GM23338 (cell line): ENCODE measurements around the gene MAP1LC3A. TPM values are rescaled to one million over a fixed set of nuclear protein-coding genes. Genes with fewer than 3 reads are reported as not detected.

Experiments
- ATAC-seq: fragments of 200-7000 bp; cut with Tn5 transposase; 3 replicates; pipeline ENCODE4 v1.9.1; 2020
- DNase-seq: peaks from one replicate; pipeline ENCODE4 v3.0.0-alpha.2; 2015; ENCODE audit warnings: low spot score
- H2AFZ ChIP-seq: fragments of 200-600 bp; sonication (generic); 2 replicates; pipeline ENCODE4 v1.8.0; 2016; ENCODE audit warnings: antibody characterized with exemption, mild to moderate bottlenecking, moderate library complexity
- H3F3A ChIP-seq: fragments of 200-600 bp; sonication (generic); replicated peaks from 2 replicates; pipeline ENCODE4 v1.8.0; 2017; ENCODE audit warnings: antibody characterized with exemption, mixed run types, low read depth
- H3K27ac ChIP-seq: fragments of 200-600 bp; sonication (generic); 2 replicates; pipeline ENCODE4 v1.6.1; 2016; ENCODE audit warnings: low read depth
- H3K27me3 ChIP-seq: fragments of 200-600 bp; sonication (generic); 2 replicates; pipeline ENCODE4 v1.8.0; 2016; ENCODE audit warnings: mild to moderate bottlenecking, mixed run types, moderate library complexity; ENCODE audit not compliant: insufficient read depth
- H3K36me3 ChIP-seq: fragments of 200-600 bp; sonication (generic); 2 replicates; pipeline ENCODE4 v1.8.0; 2016; ENCODE audit warnings: mild to moderate bottlenecking; ENCODE audit not compliant: insufficient read depth
- H3K4me1 ChIP-seq: fragments of 200-600 bp; sonication (generic); 2 replicates; pipeline ENCODE4 v1.8.0; 2016; ENCODE audit warnings: mild to moderate bottlenecking, moderate library complexity; ENCODE audit not compliant: insufficient read depth
- H3K4me2 ChIP-seq: fragments of 200-600 bp; sonication (generic); 2 replicates; pipeline ENCODE4 v1.7.1; 2017; ENCODE audit warnings: mixed run types
- H3K4me3 ChIP-seq: fragments of 200-600 bp; sonication (generic); 2 replicates; pipeline ENCODE4 v1.6.1; 2016; ENCODE audit warnings: mixed run types
- H3K79me2 ChIP-seq: fragments of 200-600 bp; sonication (generic); replicated peaks from 2 replicates; pipeline ENCODE4 v1.8.0; 2017; ENCODE audit warnings: mild to moderate bottlenecking; ENCODE audit not compliant: insufficient read depth
- H3K9me2 ChIP-seq: fragments of 200-600 bp; sonication (generic); 2 replicates; pipeline ENCODE4 v1.8.0; 2017; ENCODE audit not compliant: insufficient read depth
- H4K20me1 ChIP-seq: fragments of 200-600 bp; sonication (generic); replicated peaks from 2 replicates; pipeline ENCODE4 v1.8.0; 2017; ENCODE audit warnings: mild to moderate bottlenecking; ENCODE audit not compliant: insufficient read depth
- H3K27ac Mint-ChIP-seq: 2 replicates; pipeline ENCODE4 v1.8.0; 2020; ENCODE audit warnings: inconsistent platforms, mild to moderate bottlenecking, moderate library complexity, mixed read lengths
- H3K27me3 Mint-ChIP-seq: 3 replicates; pipeline ENCODE4 v1.8.0; 2022; ENCODE audit warnings: low read depth, mild to moderate bottlenecking, moderate library complexity, mixed read lengths, inconsistent platforms; ENCODE audit not compliant: insufficient read depth, poor library complexity
- H3K36me3 Mint-ChIP-seq: 3 replicates; pipeline ENCODE4 v1.8.0; 2021; ENCODE audit warnings: low read depth, mild to moderate bottlenecking, inconsistent platforms, moderate library complexity, mixed read lengths
- H3K4me1 Mint-ChIP-seq: 3 replicates; pipeline ENCODE4 v1.8.0; 2020; ENCODE audit warnings: mild to moderate bottlenecking, inconsistent platforms, mixed read lengths
- H3K4me3 Mint-ChIP-seq: 3 replicates; pipeline ENCODE4 v1.8.0; 2021; ENCODE audit warnings: moderate library complexity, mild to moderate bottlenecking, inconsistent platforms, mixed read lengths
- H3K9me3 Mint-ChIP-seq: 3 replicates; pipeline ENCODE4 v1.8.0; 2020; ENCODE audit warnings: moderate library complexity, mild to moderate bottlenecking, inconsistent platforms, mixed read lengths
- CREB1 ChIP-seq: fragments of 250-450 bp; sonication (Bioruptor Pico); IDR thresholded peaks from 2 replicates; pipeline ENCODE4 v1.5.0; 2020; ENCODE audit warnings: low read depth, mild to moderate bottlenecking, moderate library complexity
- EZH2 ChIP-seq: fragments of 200-600 bp; sonication (generic); IDR thresholded peaks from one replicate; pipeline ENCODE4 v1.8.0; 2017; ENCODE audit warnings: antibody characterized with exemption, mild to moderate bottlenecking, low read depth; ENCODE audit not compliant: unreplicated experiment
- EZH2phosphoT487 ChIP-seq: fragments of 200-600 bp; sonication (generic); IDR thresholded peaks from one replicate; pipeline ENCODE4 v1.8.1; 2018; ENCODE audit warnings: antibody characterized with exemption; ENCODE audit not compliant: unreplicated experiment
- JUNB ChIP-seq: IDR thresholded peaks from one replicate; pipeline ENCODE4 v1.6.1; 2016; ENCODE audit warnings: antibody characterized with exemption; ENCODE audit not compliant: unreplicated experiment
- NANOG ChIP-seq: IDR thresholded peaks from 2 replicates; pipeline ENCODE4 v1.6.1; 2016; ENCODE audit warnings: antibody characterized with exemption, borderline replicate concordance
- POLR2AphosphoS5 ChIP-seq: IDR thresholded peaks from 2 replicates; pipeline ENCODE4 v1.6.1; 2016; ENCODE audit warnings: antibody characterized with exemption, low read depth
- STAT1 ChIP-seq: IDR thresholded peaks from one replicate; pipeline ENCODE4 v1.6.1; 2016; ENCODE audit warnings: antibody characterized with exemption; ENCODE audit not compliant: unreplicated experiment
- ZNF114 ChIP-seq: fragments of 250-450 bp; sonication (Bioruptor Pico); IDR thresholded peaks from 2 replicates; pipeline ENCODE4 v1.5.0; 2020; ENCODE audit warnings: mild to moderate bottlenecking, moderate library complexity
- ZNF331 ChIP-seq: fragments of 250-450 bp; sonication (Bioruptor Pico); IDR thresholded peaks from 2 replicates; pipeline ENCODE4 v1.5.0; 2020; ENCODE audit warnings: low read depth, mild to moderate bottlenecking, moderate library complexity
- polyA plus RNA-seq: library from polyadenylated mRNA; unstranded; fragments of >200 nt; fragmentation: Nextera tagmentation; extraction: Ambion mirVana; gene quantifications from 2 replicates; pipeline ENCODE4 v1.2.1, GENCODE V29; 2016
- total RNA-seq: library from RNA; depleted of rRNA; stranded (reverse); fragments of >200 nt; shearing (Covaris generic); gene quantifications from 2 replicates; pipeline ENCODE4 v1.2.3, GENCODE V29; 2014
- TF ChIP-seq, protein P1 (sequence below), 2 experiments: fragments of 200-600 bp in 1 of 2; sonication (generic) in 1 of 2; conservative IDR thresholded peaks; 2 replicates each; pipeline versions ENCODE4 v1.5.1 to v1.6.1; 2016 to 2017; ENCODE audit warnings: antibody characterized with exemption in 2 of 2, low read depth in 2 of 2, mild to moderate bottlenecking in 2 of 2, moderate library complexity in 1 of 2
- TF ChIP-seq, protein P2 (sequence below): IDR thresholded peaks from 2 replicates; pipeline ENCODE4 v1.6.1; 2016; ENCODE audit warnings: antibody characterized with exemption
- TF ChIP-seq, protein P3 (sequence below): fragments of 250-450 bp; sonication (Bioruptor Pico); IDR thresholded peaks from 2 replicates; pipeline ENCODE4 v1.5.0; 2020; ENCODE audit warnings: mild to moderate bottlenecking, moderate library complexity
- TF ChIP-seq, protein P4 (sequence below): IDR thresholded peaks from one replicate; pipeline ENCODE4 v1.6.1; 2018; ENCODE audit warnings: antibody characterized with exemption; ENCODE audit not compliant: unreplicated experiment

MAP1LC3A gene
- total and polyA plus RNA-seq, 2 experiments from 2014 or later = 15.2 to 15.9 TPM

DNA sequence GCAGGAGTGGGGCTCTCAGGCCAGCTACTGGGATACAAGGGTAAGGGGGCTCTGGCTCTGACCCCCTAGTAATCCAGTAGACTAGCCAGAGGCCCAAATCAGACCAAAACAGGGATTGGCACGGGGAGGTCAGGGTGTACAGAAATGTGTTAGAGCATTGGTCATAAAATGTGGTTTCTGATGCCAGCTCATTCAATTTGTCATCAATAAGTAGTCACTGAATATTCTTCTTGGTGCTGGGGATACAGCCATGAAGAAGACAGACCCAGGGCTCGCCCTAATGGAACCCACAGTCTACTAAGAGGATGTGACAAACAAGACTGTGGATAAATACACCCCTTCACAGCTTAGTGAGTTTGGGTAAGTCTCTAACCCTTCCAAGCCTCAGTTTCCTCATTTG is 11.1 kb downstream of the MAP1LC3A start:
- Histone ChIP-seq H3F3A (no peaks in the 10 kb centered on the region), H2AFZ (no peak overlapping the region), H4K20me1 (no peaks in the 10 kb centered on the region), H3K36me3 (no peaks in the 10 kb centered on the region), H3K4me1 (peaks cover 6% of the 10 kb centered on the region; the same call in 1 of the 2 replicates), H3K9me2 (no peaks in the 10 kb centered on the region), H3K4me3 (no peak overlapping the region), H3K27me3 (no peaks in the 10 kb centered on the region), H3K79me2 (no peaks in the 10 kb centered on the region), H3K27ac (no peak overlapping the region), H3K4me2 (no peak overlapping the region)
- no peak overlapping the region for H3K27ac Mint-ChIP-seq
- H3K4me3 Mint-ChIP-seq = no peak overlapping the region
- TF ChIP-seq, protein P1, sequence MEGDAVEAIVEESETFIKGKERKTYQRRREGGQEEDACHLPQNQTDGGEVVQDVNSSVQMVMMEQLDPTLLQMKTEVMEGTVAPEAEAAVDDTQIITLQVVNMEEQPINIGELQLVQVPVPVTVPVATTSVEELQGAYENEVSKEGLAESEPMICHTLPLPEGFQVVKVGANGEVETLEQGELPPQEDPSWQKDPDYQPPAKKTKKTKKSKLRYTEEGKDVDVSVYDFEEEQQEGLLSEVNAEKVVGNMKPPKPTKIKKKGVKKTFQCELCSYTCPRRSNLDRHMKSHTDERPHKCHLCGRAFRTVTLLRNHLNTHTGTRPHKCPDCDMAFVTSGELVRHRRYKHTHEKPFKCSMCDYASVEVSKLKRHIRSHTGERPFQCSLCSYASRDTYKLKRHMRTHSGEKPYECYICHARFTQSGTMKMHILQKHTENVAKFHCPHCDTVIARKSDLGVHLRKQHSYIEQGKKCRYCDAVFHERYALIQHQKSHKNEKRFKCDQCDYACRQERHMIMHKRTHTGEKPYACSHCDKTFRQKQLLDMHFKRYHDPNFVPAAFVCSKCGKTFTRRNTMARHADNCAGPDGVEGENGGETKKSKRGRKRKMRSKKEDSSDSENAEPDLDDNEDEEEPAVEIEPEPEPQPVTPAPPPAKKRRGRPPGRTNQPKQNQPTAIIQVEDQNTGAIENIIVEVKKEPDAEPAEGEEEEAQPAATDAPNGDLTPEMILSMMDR (conservative IDR thresholded peaks at IDR 0.05; ENCODE audit: low read depth in 2 of 2) = no peak
- TF ChIP-seq ZNF114 (no peak), ZNF331 (CRISPR knock-in tag) (no peak), EZH2phosphoT487 (no peak), POLR2AphosphoS5 (no peak), JUNB (no peak), EZH2 (no peak), STAT1 (no peak), CREB1 (CRISPR knock-in tag) (no peak), NANOG (no peak)
- TF ChIP-seq, protein P2, sequence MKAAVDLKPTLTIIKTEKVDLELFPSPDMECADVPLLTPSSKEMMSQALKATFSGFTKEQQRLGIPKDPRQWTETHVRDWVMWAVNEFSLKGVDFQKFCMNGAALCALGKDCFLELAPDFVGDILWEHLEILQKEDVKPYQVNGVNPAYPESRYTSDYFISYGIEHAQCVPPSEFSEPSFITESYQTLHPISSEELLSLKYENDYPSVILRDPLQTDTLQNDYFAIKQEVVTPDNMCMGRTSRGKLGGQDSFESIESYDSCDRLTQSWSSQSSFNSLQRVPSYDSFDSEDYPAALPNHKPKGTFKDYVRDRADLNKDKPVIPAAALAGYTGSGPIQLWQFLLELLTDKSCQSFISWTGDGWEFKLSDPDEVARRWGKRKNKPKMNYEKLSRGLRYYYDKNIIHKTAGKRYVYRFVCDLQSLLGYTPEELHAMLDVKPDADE = no peak
- TF ChIP-seq, protein P3, sequence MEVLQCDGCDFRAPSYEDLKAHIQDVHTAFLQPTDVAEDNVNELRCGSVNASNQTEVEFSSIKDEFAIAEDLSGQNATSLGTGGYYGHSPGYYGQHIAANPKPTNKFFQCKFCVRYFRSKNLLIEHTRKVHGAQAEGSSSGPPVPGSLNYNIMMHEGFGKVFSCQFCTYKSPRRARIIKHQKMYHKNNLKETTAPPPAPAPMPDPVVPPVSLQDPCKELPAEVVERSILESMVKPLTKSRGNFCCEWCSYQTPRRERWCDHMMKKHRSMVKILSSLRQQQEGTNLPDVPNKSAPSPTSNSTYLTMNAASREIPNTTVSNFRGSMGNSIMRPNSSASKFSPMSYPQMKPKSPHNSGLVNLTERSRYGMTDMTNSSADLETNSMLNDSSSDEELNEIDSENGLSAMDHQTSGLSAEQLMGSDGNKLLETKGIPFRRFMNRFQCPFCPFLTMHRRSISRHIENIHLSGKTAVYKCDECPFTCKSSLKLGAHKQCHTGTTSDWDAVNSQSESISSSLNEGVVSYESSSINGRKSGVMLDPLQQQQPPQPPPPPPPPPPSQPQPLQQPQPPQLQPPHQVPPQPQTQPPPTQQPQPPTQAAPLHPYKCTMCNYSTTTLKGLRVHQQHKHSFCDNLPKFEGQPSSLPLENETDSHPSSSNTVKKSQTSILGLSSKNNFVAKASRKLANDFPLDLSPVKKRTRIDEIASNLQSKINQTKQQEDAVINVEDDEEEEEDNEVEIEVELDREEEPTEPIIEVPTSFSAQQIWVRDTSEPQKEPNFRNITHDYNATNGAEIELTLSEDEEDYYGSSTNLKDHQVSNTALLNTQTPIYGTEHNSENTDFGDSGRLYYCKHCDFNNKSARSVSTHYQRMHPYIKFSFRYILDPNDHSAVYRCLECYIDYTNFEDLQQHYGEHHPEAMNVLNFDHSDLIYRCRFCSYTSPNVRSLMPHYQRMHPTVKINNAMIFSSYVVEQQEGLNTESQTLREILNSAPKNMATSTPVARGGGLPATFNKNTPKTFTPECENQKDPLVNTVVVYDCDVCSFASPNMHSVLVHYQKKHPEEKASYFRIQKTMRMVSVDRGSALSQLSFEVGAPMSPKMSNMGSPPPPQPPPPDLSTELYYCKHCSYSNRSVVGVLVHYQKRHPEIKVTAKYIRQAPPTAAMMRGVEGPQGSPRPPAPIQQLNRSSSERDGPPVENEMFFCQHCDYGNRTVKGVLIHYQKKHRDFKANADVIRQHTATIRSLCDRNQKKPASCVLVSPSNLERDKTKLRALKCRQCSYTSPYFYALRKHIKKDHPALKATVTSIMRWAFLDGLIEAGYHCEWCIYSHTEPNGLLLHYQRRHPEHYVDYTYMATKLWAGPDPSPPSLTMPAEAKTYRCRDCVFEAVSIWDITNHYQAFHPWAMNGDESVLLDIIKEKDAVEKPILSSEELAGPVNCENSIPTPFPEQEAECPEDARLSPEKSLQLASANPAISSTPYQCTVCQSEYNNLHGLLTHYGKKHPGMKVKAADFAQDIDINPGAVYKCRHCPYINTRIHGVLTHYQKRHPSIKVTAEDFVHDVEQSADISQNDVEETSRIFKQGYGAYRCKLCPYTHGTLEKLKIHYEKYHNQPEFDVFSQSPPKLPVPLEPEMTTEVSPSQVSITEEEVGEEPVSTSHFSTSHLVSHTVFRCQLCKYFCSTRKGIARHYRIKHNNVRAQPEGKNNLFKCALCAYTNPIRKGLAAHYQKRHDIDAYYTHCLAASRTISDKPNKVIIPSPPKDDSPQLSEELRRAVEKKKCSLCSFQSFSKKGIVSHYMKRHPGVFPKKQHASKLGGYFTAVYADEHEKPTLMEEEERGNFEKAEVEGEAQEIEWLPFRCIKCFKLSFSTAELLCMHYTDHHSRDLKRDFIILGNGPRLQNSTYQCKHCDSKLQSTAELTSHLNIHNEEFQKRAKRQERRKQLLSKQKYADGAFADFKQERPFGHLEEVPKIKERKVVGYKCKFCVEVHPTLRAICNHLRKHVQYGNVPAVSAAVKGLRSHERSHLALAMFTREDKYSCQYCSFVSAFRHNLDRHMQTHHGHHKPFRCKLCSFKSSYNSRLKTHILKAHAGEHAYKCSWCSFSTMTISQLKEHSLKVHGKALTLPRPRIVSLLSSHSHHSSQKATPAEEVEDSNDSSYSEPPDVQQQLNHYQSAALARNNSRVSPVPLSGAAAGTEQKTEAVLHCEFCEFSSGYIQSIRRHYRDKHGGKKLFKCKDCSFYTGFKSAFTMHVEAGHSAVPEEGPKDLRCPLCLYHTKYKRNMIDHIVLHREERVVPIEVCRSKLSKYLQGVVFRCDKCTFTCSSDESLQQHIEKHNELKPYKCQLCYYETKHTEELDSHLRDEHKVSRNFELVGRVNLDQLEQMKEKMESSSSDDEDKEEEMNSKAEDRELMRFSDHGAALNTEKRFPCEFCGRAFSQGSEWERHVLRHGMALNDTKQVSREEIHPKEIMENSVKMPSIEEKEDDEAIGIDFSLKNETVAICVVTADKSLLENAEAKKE = no peak
- TF ChIP-seq, protein P4, sequence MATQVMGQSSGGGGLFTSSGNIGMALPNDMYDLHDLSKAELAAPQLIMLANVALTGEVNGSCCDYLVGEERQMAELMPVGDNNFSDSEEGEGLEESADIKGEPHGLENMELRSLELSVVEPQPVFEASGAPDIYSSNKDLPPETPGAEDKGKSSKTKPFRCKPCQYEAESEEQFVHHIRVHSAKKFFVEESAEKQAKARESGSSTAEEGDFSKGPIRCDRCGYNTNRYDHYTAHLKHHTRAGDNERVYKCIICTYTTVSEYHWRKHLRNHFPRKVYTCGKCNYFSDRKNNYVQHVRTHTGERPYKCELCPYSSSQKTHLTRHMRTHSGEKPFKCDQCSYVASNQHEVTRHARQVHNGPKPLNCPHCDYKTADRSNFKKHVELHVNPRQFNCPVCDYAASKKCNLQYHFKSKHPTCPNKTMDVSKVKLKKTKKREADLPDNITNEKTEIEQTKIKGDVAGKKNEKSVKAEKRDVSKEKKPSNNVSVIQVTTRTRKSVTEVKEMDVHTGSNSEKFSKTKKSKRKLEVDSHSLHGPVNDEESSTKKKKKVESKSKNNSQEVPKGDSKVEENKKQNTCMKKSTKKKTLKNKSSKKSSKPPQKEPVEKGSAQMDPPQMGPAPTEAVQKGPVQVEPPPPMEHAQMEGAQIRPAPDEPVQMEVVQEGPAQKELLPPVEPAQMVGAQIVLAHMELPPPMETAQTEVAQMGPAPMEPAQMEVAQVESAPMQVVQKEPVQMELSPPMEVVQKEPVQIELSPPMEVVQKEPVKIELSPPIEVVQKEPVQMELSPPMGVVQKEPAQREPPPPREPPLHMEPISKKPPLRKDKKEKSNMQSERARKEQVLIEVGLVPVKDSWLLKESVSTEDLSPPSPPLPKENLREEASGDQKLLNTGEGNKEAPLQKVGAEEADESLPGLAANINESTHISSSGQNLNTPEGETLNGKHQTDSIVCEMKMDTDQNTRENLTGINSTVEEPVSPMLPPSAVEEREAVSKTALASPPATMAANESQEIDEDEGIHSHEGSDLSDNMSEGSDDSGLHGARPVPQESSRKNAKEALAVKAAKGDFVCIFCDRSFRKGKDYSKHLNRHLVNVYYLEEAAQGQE = no peak
- ATAC-seq = no peak
- H3K4me1 Mint-ChIP-seq = peaks cover 25% of the 10 kb centered on the region
- H3K27me3 Mint-ChIP-seq = peaks cover 3% of the 10 kb centered on the region
- H3K9me3 Mint-ChIP-seq = no peaks in the 10 kb centered on the region
- H3K36me3 Mint-ChIP-seq = peaks cover 7% of the 10 kb centered on the region; the same call in 2 of the 3 replicates
- no peak for DNase-seq
